HG02678 (cell line): ENCODE measurements around the gene PLEKHD1.
A peak's percentile ranks its signal among the peaks of the same experiment; 100 is the strongest.
"Not testable (repeated sequence)": the region's sequence is repeated elsewhere in the genome, so short reads cannot be mapped to it uniquely, and the experiment has no call there.

Experiments used
- ATAC-seq: cut with Tn5 transposase; IDR thresholded peaks from one replicate; pipeline ENCODE4 v1.9.1; 2021; ENCODE audit warnings: mild to moderate bottlenecking, moderate library complexity; ENCODE audit not compliant: unreplicated experiment

Gene PLEKHD1

GRCh38 chr14:69481815-69482568 is 2.5 kb upstream of the PLEKHD1 start:
- peak; percentile 93 for ATAC-seq

- no peak for ATAC-seq
These were observed 624 bp upstream of the PLEKHD1 start for GRCh38 chr14:69483765-69484443.

GRCh38 chr14:69485315-69485660 is 760 bp downstream of the PLEKHD1 start:
- ATAC-seq = no peak

GRCh38 chr14:69485701-69486100 is 1.2 kb downstream of the PLEKHD1 start:
- no peak for ATAC-seq

GRCh38 chr14:69487226-69487625 is 2.7 kb downstream of the PLEKHD1 start:
- ATAC-seq = no peak

- ATAC-seq = no peak
These were observed 3.2 kb downstream of the PLEKHD1 start for GRCh38 chr14:69487771-69488170.

- ATAC-seq = no peak
These were observed 5.0 kb downstream of the PLEKHD1 start for GRCh38 chr14:69489495-69489894.

GRCh38 chr14:69490219-69490918 is 5.8 kb downstream of the PLEKHD1 start:
- no peak for ATAC-seq

- ATAC-seq = no peak
These were observed 6.7 kb downstream of the PLEKHD1 start for GRCh38 chr14:69491193-69491592.

- ATAC-seq = no peak
These were observed 8.5 kb downstream of the PLEKHD1 start for GRCh38 chr14:69493038-69493437.

- ATAC-seq = no peak
These were observed 9.3 kb downstream of the PLEKHD1 start for GRCh38 chr14:69493791-69494190.

GRCh38 chr14:69495341-69495921 is 10.9 kb downstream of the PLEKHD1 start:
- no peak for ATAC-seq

- ATAC-seq = not testable (repeated sequence)
These were observed 13.3 kb downstream of the PLEKHD1 start for GRCh38 chr14:69497866-69498265.

- not testable (repeated sequence) for ATAC-seq
These were observed 13.8 kb downstream of the PLEKHD1 start for GRCh38 chr14:69498286-69498685.

- no peak for ATAC-seq
These were observed 14.9 kb downstream of the PLEKHD1 start for GRCh38 chr14:69499436-69499835.

GRCh38 chr14:69500096-69500495 is 15.6 kb downstream of the PLEKHD1 start:
- ATAC-seq = no peak

GRCh38 chr14:69500736-69501135 is 16.2 kb downstream of the PLEKHD1 start:
- no peak for ATAC-seq

- ATAC-seq = no peak
These were observed 16.9 kb downstream of the PLEKHD1 start for GRCh38 chr14:69501423-69501838.

GRCh38 chr14:69504775-69505174 is 20.2 kb downstream of the PLEKHD1 start:
- no peak for ATAC-seq

- no peak for ATAC-seq
These were observed 21.1 kb downstream of the PLEKHD1 start for GRCh38 chr14:69505338-69506240.

GRCh38 chr14:69506241-69506595 is 21.7 kb downstream of the PLEKHD1 start:
- no peak for ATAC-seq
